ENCODE results near the gene CTNND1. TPM values are rescaled to one million over a fixed set of nuclear protein-coding genes. Genes with fewer than 3 reads are reported as not detected.

Gene CTNND1
- total RNA-seq, 4 donors from 2014 or later: 165 to 415 (median 374) TPM

- H3K27ac ChIP-seq: peak overlapping the region; percentile 88 to 95 (median 92)
- in situ Hi-C loops (cut with MboI; ENCODE audit: low pct_ligation_motif_present in 1 of 4, low pct_unique_long_range_greater_than_20kb in 1 of 4, low sequenced_read_pairs in 3 of 4): no loop called here
- H3K27me3 ChIP-seq: no peaks in the 10 kb centered on the region
- DNase-seq: no peak
- intact Hi-C loops (cut with DNase I; ENCODE audit: low total_unique reads): loop anchor here (10.0 kb wide), 1 partner anchor 49 kb away; the partner anchor contains the start of gene SELENOH
- H3K4me3 ChIP-seq: peak overlapping the region in 1 of 4 donors; percentile 34
- peaks cover 0 to 33% (median 14%) of the 10 kb centered on the region in 4 donors for H3K36me3 ChIP-seq
- TF ChIP-seq POLR2A (IDR thresholded peaks at IDR 0.05) (no peak), EP300 (IDR thresholded peaks at IDR 0.05; ENCODE audit: low read depth) (no peak), CTCF (IDR thresholded peaks at IDR 0.05) (no peak), POLR2AphosphoS5 (IDR thresholded peaks at IDR 0.05) (no peak)
- no peaks in the 10 kb centered on the region for H3K9me3 ChIP-seq
- H3K4me1 ChIP-seq: peaks cover 41 to 89% (median 60%) of the 10 kb centered on the region in 4 donors
- 41 to 52% methylated on average over 8 of the region's 8 CpGs for WGBS, 2 donors (ENCODE audit: low coverage in 1 of 2)
Measured at GRCh38 chr11:57793351-57794115, 31.9 kb downstream of the CTNND1 start.

GRCh38 chr11:57798905-57799559, 37.4 kb downstream of the CTNND1 start:
- WGBS, 2 donors (ENCODE audit: low coverage in 1 of 2): 0 to 10% methylated on average over 1 of the region's 1 CpG
- in situ Hi-C loops (cut with MboI; ENCODE audit: low pct_ligation_motif_present in 1 of 4, low pct_unique_long_range_greater_than_20kb in 1 of 4, low sequenced_read_pairs in 3 of 4) (no loop called here), intact Hi-C loops (cut with DNase I; ENCODE audit: low total_unique reads) (loop anchor here (10.0 kb wide), 1 partner anchor 54 kb away; the partner anchor contains the start of gene SELENOH)
- peak; percentile 85 for DNase-seq
- Histone ChIP-seq H3K36me3 (peaks cover 0 to 57% (median 24%) of the 10 kb centered on the region in 4 donors), H3K4me3 (no peak overlapping the region), H3K4me1 (peaks cover 28 to 64% (median 41%) of the 10 kb centered on the region in 4 donors), H3K27me3 (no peaks in the 10 kb centered on the region), H3K27ac (peak overlapping the region; percentile 81 to 88 (median 86)), H3K9me3 (no peaks in the 10 kb centered on the region)
- TF ChIP-seq POLR2A (IDR thresholded peaks at IDR 0.05) (peak; percentile 75), CTCF (IDR thresholded peaks at IDR 0.05) (no peak), POLR2AphosphoS5 (IDR thresholded peaks at IDR 0.05) (peak; percentile 40 to 93 (median 81)), EP300 (IDR thresholded peaks at IDR 0.05; ENCODE audit: low read depth) (peak; percentile 9)

- no peak for TF ChIP-seq EP300 (IDR thresholded peaks at IDR 0.05; ENCODE audit: low read depth)
- TF ChIP-seq CTCF (IDR thresholded peaks at IDR 0.05): peak; percentile 89 to 99 (median 91)
- TF ChIP-seq POLR2AphosphoS5 (IDR thresholded peaks at IDR 0.05): peak in 2 of 3 donors; percentile 32 to 50
- WGBS, 2 donors (ENCODE audit: low coverage in 1 of 2): 0 to 44% methylated on average over 2 to 4 of the region's 4 CpGs
- DNase-seq: no peak
- in situ Hi-C loops (cut with MboI; ENCODE audit: low pct_ligation_motif_present in 1 of 4, low pct_unique_long_range_greater_than_20kb in 1 of 4, low sequenced_read_pairs in 3 of 4): loop anchor here in 3 of 4 donors (5.0 to 25.0 kb wide), 6 partner anchors 38 to 712 kb away; partner anchors contain the start of genes OR5B21 (in 2 of the 3), SELENOH (in 2 of the 3), CTNND1 (in 1 of the 3) and UBE2L6 (in 1 of the 3)
- intact Hi-C loops (cut with DNase I; ENCODE audit: low total_unique reads): loop anchor here (5.0 kb wide), 1 partner anchor 38 kb away; the partner anchor contains the start of gene CTNND1
- peaks cover 28 to 50% (median 36%) of the 10 kb centered on the region in 4 donors for H3K4me1 ChIP-seq
- peak overlapping the region; percentile 81 to 88 (median 86) for H3K27ac ChIP-seq
- H3K9me3 ChIP-seq: no peaks in the 10 kb centered on the region
- peaks cover 0 to 59% (median 28%) of the 10 kb centered on the region in 4 donors for H3K36me3 ChIP-seq
- no peak overlapping the region for H3K4me3 ChIP-seq
- no peaks in the 10 kb centered on the region for H3K27me3 ChIP-seq
Measured at GRCh38 chr11:57800444-57801182, 39.0 kb downstream of the CTNND1 start.

All from transverse colon (tissue), 4 donors.